WTC11 (cell line): ENCODE results near the gene PRKAG2. TPM values are rescaled to one million over a fixed set of nuclear protein-coding genes. Genes with fewer than 3 reads are reported as not detected.

Source experiments
- ATAC-seq: fragments of 200-7000 bp; cut with Tn5 transposase; 2 replicates; pipeline ENCODE4 v1.10.0; 2021; ENCODE audit warnings: mild to moderate bottlenecking, moderate library complexity
- CTCF ChIA-PET: fragments of 300-600 bp; sonication (Branson Sonifier 250); formaldehyde crosslinking; loops from one replicate; lab custom pipeline; 2021; ENCODE audit warnings: antibody characterized with exemption; lab: Charles Lee
- POLR2A ChIA-PET: fragments of 350-600 bp; sonication (Branson Sonifier 250); formaldehyde crosslinking; loops from one replicate; lab custom pipeline; 2021; ENCODE audit warnings: antibody characterized with exemption; lab: Charles Lee
- DNase-seq: peaks from one replicate; pipeline ENCODE4 v3.0.0; 2021; ENCODE audit warnings: low spot score
- H3K27ac Mint-ChIP-seq: 2 replicates; pipeline ENCODE4 v1.8.0; 2021; ENCODE audit warnings: mixed read lengths
- H3K27me3 Mint-ChIP-seq: 2 replicates; pipeline ENCODE4 v1.8.0; 2021; ENCODE audit warnings: low read depth, mild to moderate bottlenecking, moderate library complexity, mixed read lengths
- H3K36me3 Mint-ChIP-seq: 2 replicates; pipeline ENCODE4 v1.8.0; 2021; ENCODE audit warnings: mixed read lengths
- H3K4me1 Mint-ChIP-seq: 2 replicates; pipeline ENCODE4 v1.8.0; 2022; ENCODE audit warnings: mixed read lengths
- H3K4me3 Mint-ChIP-seq: 2 replicates; pipeline ENCODE4 v1.8.0; 2021; ENCODE audit warnings: mild to moderate bottlenecking, moderate library complexity, mixed read lengths
- H3K9me3 Mint-ChIP-seq: 2 replicates; pipeline ENCODE4 v1.8.0; 2021; ENCODE audit warnings: mixed read lengths
- ATF1 ChIP-seq: sonication (generic); formaldehyde crosslinking; IDR thresholded peaks from 2 replicates; pipeline ENCODE4 v1.8.1; 2023; ENCODE audit warnings: mild to moderate bottlenecking, moderate library complexity, missing genetic modification reagents
- CREB1 ChIP-seq: sonication (generic); formaldehyde crosslinking; IDR thresholded peaks from 2 replicates; pipeline ENCODE4 v1.8.0; 2023; ENCODE audit warnings: mild to moderate bottlenecking, missing genetic modification reagents
- CREM ChIP-seq: sonication (generic); formaldehyde crosslinking; IDR thresholded peaks from 2 replicates; pipeline ENCODE4 v1.8.1; 2022; ENCODE audit warnings: mild to moderate bottlenecking, missing genetic modification reagents, moderate library complexity
- E2F4 ChIP-seq: sonication (generic); formaldehyde crosslinking; IDR thresholded peaks from 2 replicates; pipeline ENCODE4 v1.8.1; 2022; ENCODE audit warnings: low read depth, mild to moderate bottlenecking, moderate library complexity, missing genetic modification reagents, borderline replicate concordance
- ESRRA ChIP-seq: sonication (generic); formaldehyde crosslinking; IDR thresholded peaks from 2 replicates; pipeline ENCODE4 v1.8.1; 2022; ENCODE audit warnings: mild to moderate bottlenecking, missing genetic modification reagents, borderline replicate concordance
- GRHL2 ChIP-seq: fragments of 250-450 bp; sonication (Bioruptor Pico); IDR thresholded peaks from 2 replicates; pipeline ENCODE4 v1.8.0; 2022; ENCODE audit warnings: mild to moderate bottlenecking, moderate library complexity; ENCODE audit not compliant: insufficient replicate concordance, severe bottlenecking
- GTF2I ChIP-seq: fragments of 250-450 bp; sonication (Bioruptor Pico); conservative IDR thresholded peaks from 2 replicates; pipeline ENCODE4 v1.4.0; 2021; ENCODE audit warnings: mild to moderate bottlenecking
- OVOL2 ChIP-seq: fragments of 250-450 bp; sonication (Bioruptor Pico); IDR thresholded peaks from 2 replicates; pipeline ENCODE4 v1.9.0; 2021; ENCODE audit warnings: mild to moderate bottlenecking, borderline replicate concordance
- PRRX2 ChIP-seq: fragments of 250-450 bp; sonication (Bioruptor Pico); IDR thresholded peaks from 2 replicates; pipeline ENCODE4 v1.8.0; 2021; ENCODE audit warnings: mild to moderate bottlenecking
- RORB ChIP-seq: fragments of 250-450 bp; sonication (Bioruptor Pico); IDR thresholded peaks from 2 replicates; pipeline ENCODE4 v1.9.0; 2021; ENCODE audit warnings: mild to moderate bottlenecking
- TEAD4 ChIP-seq: sonication (generic); formaldehyde crosslinking; IDR thresholded peaks from 2 replicates; pipeline ENCODE4 v1.8.0; 2022; ENCODE audit warnings: mild to moderate bottlenecking, missing genetic modification reagents
- TP53 ChIP-seq: sonication (generic); formaldehyde crosslinking; IDR thresholded peaks from 2 replicates; pipeline ENCODE4 v1.8.1; 2023; ENCODE audit warnings: mild to moderate bottlenecking, missing genetic modification reagents
- ZNF219 ChIP-seq: sonication (generic); formaldehyde crosslinking; IDR thresholded peaks from 2 replicates; pipeline ENCODE4 v1.8.0; 2023; ENCODE audit warnings: missing genetic modification reagents, mild to moderate bottlenecking, borderline replicate concordance
- ZNF263 ChIP-seq: sonication (generic); formaldehyde crosslinking; IDR thresholded peaks from 2 replicates; pipeline ENCODE4 v1.8.1; 2022; ENCODE audit warnings: low read depth, mild to moderate bottlenecking, moderate library complexity, missing genetic modification reagents
- ZNF396 ChIP-seq: fragments of 250-450 bp; sonication (Bioruptor Pico); IDR thresholded peaks from 2 replicates; pipeline ENCODE4 v1.8.0; 2021; ENCODE audit warnings: mild to moderate bottlenecking, moderate library complexity, borderline replicate concordance
- total RNA-seq: library from RNA; stranded (reverse); gene quantifications from 3 replicates; pipeline ENCODE4 v1.2.3, GENCODE V29; 2021
- TF ChIP-seq, protein P1 (sequence below): sonication (generic); formaldehyde crosslinking; IDR thresholded peaks from 2 replicates; pipeline ENCODE4 v1.8.0; 2023; ENCODE audit warnings: mild to moderate bottlenecking, missing genetic modification reagents
- TF ChIP-seq, protein P2 (sequence below): sonication (generic); formaldehyde crosslinking; IDR thresholded peaks from 2 replicates; pipeline ENCODE4 v1.8.1; 2022; ENCODE audit warnings: missing genetic modification reagents, borderline replicate concordance
- TF ChIP-seq, protein P3 (sequence below): sonication (generic); formaldehyde crosslinking; IDR thresholded peaks from 2 replicates; pipeline ENCODE4 v1.8.0; 2022; ENCODE audit warnings: mild to moderate bottlenecking, missing genetic modification reagents
- TF ChIP-seq, protein P4 (sequence below): sonication (generic); formaldehyde crosslinking; IDR thresholded peaks from 2 replicates; pipeline ENCODE4 v1.8.1; 2023; ENCODE audit warnings: mild to moderate bottlenecking, missing genetic modification reagents
- TF ChIP-seq, protein P5 (sequence below): sonication (generic); formaldehyde crosslinking; IDR thresholded peaks from 2 replicates; pipeline ENCODE4 v1.8.0; 2022; ENCODE audit warnings: mild to moderate bottlenecking, missing genetic modification reagents

The PRKAG2 gene
- total RNA-seq, 1 experiment from 2014 or later, result 20.3 TPM

GRCh38 chr7:151763420-151763984 lies 113.4 kb downstream of the PRKAG2 start:
- Mint-ChIP-seq H3K9me3 (no peaks in the 10 kb centered on the region), H3K36me3 (no peaks in the 10 kb centered on the region), H3K27me3 (peaks cover 8% of the 10 kb centered on the region), H3K27ac (no peak overlapping the region), H3K4me3 (no peak overlapping the region), H3K4me1 (peaks cover 13% of the 10 kb centered on the region)
- DNase-seq (no peak), ATAC-seq (no peak)
- TF ChIP-seq CREB1 (CRISPR knock-in tag) (no peak), GTF2I (CRISPR knock-in tag) (no peak), GRHL2 (no peak), RORB (CRISPR knock-in tag) (no peak), ATF1 (CRISPR knock-in tag) (no peak), TEAD4 (CRISPR knock-in tag) (no peak), ZNF219 (CRISPR knock-in tag) (no peak), TP53 (CRISPR knock-in tag) (no peak), ZNF263 (no peak), ZNF396 (CRISPR knock-in tag) (no peak), ESRRA (CRISPR knock-in tag) (no peak), OVOL2 (CRISPR knock-in tag) (no peak), PRRX2 (CRISPR knock-in tag) (no peak), CREM (CRISPR knock-in tag) (no peak), E2F4 (CRISPR knock-in tag) (no peak)
- TF ChIP-seq, protein P1, sequence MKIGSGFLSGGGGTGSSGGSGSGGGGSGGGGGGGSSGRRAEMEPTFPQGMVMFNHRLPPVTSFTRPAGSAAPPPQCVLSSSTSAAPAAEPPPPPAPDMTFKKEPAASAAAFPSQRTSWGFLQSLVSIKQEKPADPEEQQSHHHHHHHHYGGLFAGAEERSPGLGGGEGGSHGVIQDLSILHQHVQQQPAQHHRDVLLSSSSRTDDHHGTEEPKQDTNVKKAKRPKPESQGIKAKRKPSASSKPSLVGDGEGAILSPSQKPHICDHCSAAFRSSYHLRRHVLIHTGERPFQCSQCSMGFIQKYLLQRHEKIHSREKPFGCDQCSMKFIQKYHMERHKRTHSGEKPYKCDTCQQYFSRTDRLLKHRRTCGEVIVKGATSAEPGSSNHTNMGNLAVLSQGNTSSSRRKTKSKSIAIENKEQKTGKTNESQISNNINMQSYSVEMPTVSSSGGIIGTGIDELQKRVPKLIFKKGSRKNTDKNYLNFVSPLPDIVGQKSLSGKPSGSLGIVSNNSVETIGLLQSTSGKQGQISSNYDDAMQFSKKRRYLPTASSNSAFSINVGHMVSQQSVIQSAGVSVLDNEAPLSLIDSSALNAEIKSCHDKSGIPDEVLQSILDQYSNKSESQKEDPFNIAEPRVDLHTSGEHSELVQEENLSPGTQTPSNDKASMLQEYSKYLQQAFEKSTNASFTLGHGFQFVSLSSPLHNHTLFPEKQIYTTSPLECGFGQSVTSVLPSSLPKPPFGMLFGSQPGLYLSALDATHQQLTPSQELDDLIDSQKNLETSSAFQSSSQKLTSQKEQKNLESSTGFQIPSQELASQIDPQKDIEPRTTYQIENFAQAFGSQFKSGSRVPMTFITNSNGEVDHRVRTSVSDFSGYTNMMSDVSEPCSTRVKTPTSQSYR (CRISPR knock-in tag), result no peak
- TF ChIP-seq, protein P2, sequence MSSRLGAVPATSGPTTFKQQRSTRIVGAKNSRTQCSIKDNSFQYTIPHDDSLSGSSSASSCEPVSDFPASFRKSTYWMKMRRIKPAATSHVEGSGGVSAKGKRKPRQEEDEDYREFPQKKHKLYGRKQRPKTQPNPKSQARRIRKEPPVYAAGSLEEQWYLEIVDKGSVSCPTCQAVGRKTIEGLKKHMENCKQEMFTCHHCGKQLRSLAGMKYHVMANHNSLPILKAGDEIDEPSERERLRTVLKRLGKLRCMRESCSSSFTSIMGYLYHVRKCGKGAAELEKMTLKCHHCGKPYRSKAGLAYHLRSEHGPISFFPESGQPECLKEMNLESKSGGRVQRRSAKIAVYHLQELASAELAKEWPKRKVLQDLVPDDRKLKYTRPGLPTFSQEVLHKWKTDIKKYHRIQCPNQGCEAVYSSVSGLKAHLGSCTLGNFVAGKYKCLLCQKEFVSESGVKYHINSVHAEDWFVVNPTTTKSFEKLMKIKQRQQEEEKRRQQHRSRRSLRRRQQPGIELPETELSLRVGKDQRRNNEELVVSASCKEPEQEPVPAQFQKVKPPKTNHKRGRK (CRISPR knock-in tag), result no peak
- TF ChIP-seq, protein P3, sequence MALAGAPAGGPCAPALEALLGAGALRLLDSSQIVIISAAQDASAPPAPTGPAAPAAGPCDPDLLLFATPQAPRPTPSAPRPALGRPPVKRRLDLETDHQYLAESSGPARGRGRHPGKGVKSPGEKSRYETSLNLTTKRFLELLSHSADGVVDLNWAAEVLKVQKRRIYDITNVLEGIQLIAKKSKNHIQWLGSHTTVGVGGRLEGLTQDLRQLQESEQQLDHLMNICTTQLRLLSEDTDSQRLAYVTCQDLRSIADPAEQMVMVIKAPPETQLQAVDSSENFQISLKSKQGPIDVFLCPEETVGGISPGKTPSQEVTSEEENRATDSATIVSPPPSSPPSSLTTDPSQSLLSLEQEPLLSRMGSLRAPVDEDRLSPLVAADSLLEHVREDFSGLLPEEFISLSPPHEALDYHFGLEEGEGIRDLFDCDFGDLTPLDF (CRISPR knock-in tag), result no peak
- TF ChIP-seq, protein P4, sequence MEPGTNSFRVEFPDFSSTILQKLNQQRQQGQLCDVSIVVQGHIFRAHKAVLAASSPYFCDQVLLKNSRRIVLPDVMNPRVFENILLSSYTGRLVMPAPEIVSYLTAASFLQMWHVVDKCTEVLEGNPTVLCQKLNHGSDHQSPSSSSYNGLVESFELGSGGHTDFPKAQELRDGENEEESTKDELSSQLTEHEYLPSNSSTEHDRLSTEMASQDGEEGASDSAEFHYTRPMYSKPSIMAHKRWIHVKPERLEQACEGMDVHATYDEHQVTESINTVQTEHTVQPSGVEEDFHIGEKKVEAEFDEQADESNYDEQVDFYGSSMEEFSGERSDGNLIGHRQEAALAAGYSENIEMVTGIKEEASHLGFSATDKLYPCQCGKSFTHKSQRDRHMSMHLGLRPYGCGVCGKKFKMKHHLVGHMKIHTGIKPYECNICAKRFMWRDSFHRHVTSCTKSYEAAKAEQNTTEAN (CRISPR knock-in tag), result no peak
- TF ChIP-seq, protein P5, sequence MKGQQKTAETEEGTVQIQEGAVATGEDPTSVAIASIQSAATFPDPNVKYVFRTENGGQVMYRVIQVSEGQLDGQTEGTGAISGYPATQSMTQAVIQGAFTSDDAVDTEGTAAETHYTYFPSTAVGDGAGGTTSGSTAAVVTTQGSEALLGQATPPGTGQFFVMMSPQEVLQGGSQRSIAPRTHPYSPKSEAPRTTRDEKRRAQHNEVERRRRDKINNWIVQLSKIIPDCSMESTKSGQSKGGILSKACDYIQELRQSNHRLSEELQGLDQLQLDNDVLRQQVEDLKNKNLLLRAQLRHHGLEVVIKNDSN (CRISPR knock-in tag), result no peak
- TF ChIP-seq, all 79 proteins: peak for 0
- POLR2A ChIA-PET, result no interaction called here
- CTCF ChIA-PET, result interaction anchor here (0.9 to 2.8 kb wide), 6 partner anchors 10 to 172 kb away, joined by 3 to 19 read pairs (median 4); no protein-coding TSS in a partner anchor
